Panc1 (cell line): ENCODE results near the gene MROH7. TPM values are rescaled to one million over a fixed set of nuclear protein-coding genes. Genes with fewer than 3 reads are reported as not detected.

Experiments used
- ATAC-seq: fragments of 200-7000 bp; cut with Tn5 transposase; 2 replicates; pipeline ENCODE4 v1.9.1; 2020; ENCODE audit warnings: mild to moderate bottlenecking, moderate library complexity
- BruUV-seq: library from RNA; stranded (reverse); fragments of 400-500 nt; replicated peaks from 2 replicates; lab custom pipeline; 2021; lab: Mats Ljungman, UMichigan
- CTCF ChIA-PET: fragments of 300-600 bp; sonication (Branson Sonifier 250); formaldehyde crosslinking; loops from one replicate; lab custom pipeline; 2022; ENCODE audit warnings: antibody characterized with exemption; lab: Charles Lee
- POLR2A ChIA-PET: fragments of 300-600 bp; sonication (Branson Sonifier 250); formaldehyde crosslinking; loops from one replicate; lab custom pipeline; 2022; ENCODE audit warnings: antibody characterized with exemption; lab: Charles Lee
- DNase-seq: peaks from one replicate; pipeline ENCODE4 v3.0.0-alpha.2; 2010; ENCODE audit warnings: low read depth, low spot score
- H3K27ac ChIP-seq: 2 replicates; pipeline ENCODE4 v1.5.1; 2011; ENCODE audit warnings: mild to moderate bottlenecking, low read length, inconsistent platforms
- H3K27me3 ChIP-seq: fragments of 200-500 bp; sonication (Bioruptor generic); 2 replicates; pipeline ENCODE4 v1.6.0; 2014; ENCODE audit warnings: low read length, inconsistent platforms; ENCODE audit not compliant: control insufficient read depth, insufficient read depth
- H3K36me3 ChIP-seq: fragments of 200-500 bp; sonication (Bioruptor generic); 2 replicates; pipeline ENCODE4 v1.5.1; 2014; ENCODE audit warnings: inconsistent platforms, mild to moderate bottlenecking, low read length, moderate library complexity; ENCODE audit not compliant: control insufficient read depth, insufficient read depth
- H3K4me1 ChIP-seq: 2 replicates; pipeline ENCODE4 v1.5.1; 2011; ENCODE audit warnings: inconsistent platforms, mild to moderate bottlenecking, low read length, moderate library complexity; ENCODE audit not compliant: control insufficient read depth, insufficient read depth
- H3K4me3 ChIP-seq, 2 experiments: 2 replicates each; pipeline ENCODE4 v1.5.1; 2011 to 2012; ENCODE audit warnings: low read depth in 2 of 2, low read length in 2 of 2, mild to moderate bottlenecking in 2 of 2, inconsistent platforms in 1 of 2, moderate library complexity in 1 of 2
- H3K9me3 ChIP-seq: fragments of 200-500 bp; sonication (Bioruptor generic); 2 replicates; pipeline ENCODE4 v1.5.1; 2014; ENCODE audit warnings: low read depth, mild to moderate bottlenecking, inconsistent platforms, low read length, moderate library complexity; ENCODE audit not compliant: control insufficient read depth, insufficient read depth
- POLR2AphosphoS5 ChIP-seq: IDR thresholded peaks from 2 replicates; pipeline ENCODE4 v1.6.1; 2012; ENCODE audit warnings: mild to moderate bottlenecking, low read depth, low read length, moderate library complexity
- SIN3A ChIP-seq: IDR thresholded peaks from 2 replicates; pipeline ENCODE4 v1.6.1; 2012; ENCODE audit warnings: low read depth, mild to moderate bottlenecking, low read length, moderate library complexity, borderline replicate concordance; ENCODE audit not compliant: insufficient read depth
- TCF7L2 ChIP-seq: IDR thresholded peaks from 2 replicates; pipeline ENCODE4 v1.6.1; 2011; ENCODE audit warnings: mild to moderate bottlenecking, low read depth, low read length, inconsistent platforms
- in situ Hi-C: cut with HindIII; loops from 2 replicates; pipeline ENCODE4 v1.10.0; 2016; ENCODE audit warnings: low sequenced_read_pairs, low pct_unique_long_range_greater_than_20kb
- intact Hi-C: fragments of 100-400 bp; cut with micrococcal nuclease; formaldehyde crosslinking; loops from one replicate; pipeline ENCODE4 v1.10.0; 2022; ENCODE audit not compliant: unreplicated experiment
- total RNA-seq: library from RNA; stranded (reverse); gene quantifications from one replicate; pipeline ENCODE4 v1.2.1, GENCODE V29; 2021; ENCODE audit not compliant: unreplicated experiment
- TF ChIP-seq, protein P1 (sequence below): fragments of 450-650 bp; IDR thresholded peaks from 2 replicates; pipeline ENCODE4 v1.5.1; 2017; ENCODE audit warnings: mild to moderate bottlenecking
- TF ChIP-seq, protein P2 (sequence below), 2 experiments: IDR thresholded peaks; 2 replicates each; pipeline ENCODE4 v1.6.1; 2011 to 2012; ENCODE audit warnings: low read depth in 2 of 2, control low read depth in 1 of 2, low read length in 1 of 2, mild to moderate bottlenecking in 1 of 2, moderate library complexity in 1 of 2; ENCODE audit not compliant: insufficient read depth in 1 of 2

MROH7 gene
- total RNA-seq, 1 experiment from 2014 or later: not detected

DNA sequence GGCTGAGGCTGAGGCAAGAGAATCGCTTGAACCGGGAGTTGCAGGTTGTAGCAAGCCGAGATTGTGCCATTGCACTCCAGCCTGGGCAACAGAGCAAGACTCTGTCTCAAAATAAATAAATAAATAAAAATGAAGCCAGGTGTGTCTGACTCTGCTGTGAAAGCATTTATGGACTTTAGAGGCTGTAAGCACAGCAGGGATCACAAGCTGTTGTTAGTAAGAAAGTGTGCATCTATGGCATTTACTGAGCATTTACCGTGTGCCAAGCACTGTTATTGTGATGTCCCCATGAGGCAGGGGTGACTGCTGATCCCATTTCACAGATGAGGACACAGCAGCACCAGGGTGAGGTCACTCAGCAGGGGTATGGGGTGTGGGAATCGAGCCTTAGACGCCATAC is 38.3 kb upstream of the MROH7 start:
- no peak for DNase-seq
- Histone ChIP-seq H3K27ac (no peak overlapping the region), H3K4me3 (no peak overlapping the region), H3K36me3 (no peaks in the 10 kb centered on the region), H3K27me3 (no peaks in the 10 kb centered on the region), H3K9me3 (no peaks in the 10 kb centered on the region), H3K4me1 (no peaks in the 10 kb centered on the region)
- ChIA-PET POLR2A (no interaction called here), CTCF (no interaction called here)
- in situ Hi-C loops: no loop called here
- no peak for ATAC-seq
- intact Hi-C loops: no loop called here
- no TSS peak for BruUV-seq
- TF ChIP-seq TCF7L2 (no peak), POLR2AphosphoS5 (no peak), SIN3A (no peak)
- TF ChIP-seq, protein P1, sequence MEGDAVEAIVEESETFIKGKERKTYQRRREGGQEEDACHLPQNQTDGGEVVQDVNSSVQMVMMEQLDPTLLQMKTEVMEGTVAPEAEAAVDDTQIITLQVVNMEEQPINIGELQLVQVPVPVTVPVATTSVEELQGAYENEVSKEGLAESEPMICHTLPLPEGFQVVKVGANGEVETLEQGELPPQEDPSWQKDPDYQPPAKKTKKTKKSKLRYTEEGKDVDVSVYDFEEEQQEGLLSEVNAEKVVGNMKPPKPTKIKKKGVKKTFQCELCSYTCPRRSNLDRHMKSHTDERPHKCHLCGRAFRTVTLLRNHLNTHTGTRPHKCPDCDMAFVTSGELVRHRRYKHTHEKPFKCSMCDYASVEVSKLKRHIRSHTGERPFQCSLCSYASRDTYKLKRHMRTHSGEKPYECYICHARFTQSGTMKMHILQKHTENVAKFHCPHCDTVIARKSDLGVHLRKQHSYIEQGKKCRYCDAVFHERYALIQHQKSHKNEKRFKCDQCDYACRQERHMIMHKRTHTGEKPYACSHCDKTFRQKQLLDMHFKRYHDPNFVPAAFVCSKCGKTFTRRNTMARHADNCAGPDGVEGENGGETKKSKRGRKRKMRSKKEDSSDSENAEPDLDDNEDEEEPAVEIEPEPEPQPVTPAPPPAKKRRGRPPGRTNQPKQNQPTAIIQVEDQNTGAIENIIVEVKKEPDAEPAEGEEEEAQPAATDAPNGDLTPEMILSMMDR: no peak
- TF ChIP-seq, protein P2, sequence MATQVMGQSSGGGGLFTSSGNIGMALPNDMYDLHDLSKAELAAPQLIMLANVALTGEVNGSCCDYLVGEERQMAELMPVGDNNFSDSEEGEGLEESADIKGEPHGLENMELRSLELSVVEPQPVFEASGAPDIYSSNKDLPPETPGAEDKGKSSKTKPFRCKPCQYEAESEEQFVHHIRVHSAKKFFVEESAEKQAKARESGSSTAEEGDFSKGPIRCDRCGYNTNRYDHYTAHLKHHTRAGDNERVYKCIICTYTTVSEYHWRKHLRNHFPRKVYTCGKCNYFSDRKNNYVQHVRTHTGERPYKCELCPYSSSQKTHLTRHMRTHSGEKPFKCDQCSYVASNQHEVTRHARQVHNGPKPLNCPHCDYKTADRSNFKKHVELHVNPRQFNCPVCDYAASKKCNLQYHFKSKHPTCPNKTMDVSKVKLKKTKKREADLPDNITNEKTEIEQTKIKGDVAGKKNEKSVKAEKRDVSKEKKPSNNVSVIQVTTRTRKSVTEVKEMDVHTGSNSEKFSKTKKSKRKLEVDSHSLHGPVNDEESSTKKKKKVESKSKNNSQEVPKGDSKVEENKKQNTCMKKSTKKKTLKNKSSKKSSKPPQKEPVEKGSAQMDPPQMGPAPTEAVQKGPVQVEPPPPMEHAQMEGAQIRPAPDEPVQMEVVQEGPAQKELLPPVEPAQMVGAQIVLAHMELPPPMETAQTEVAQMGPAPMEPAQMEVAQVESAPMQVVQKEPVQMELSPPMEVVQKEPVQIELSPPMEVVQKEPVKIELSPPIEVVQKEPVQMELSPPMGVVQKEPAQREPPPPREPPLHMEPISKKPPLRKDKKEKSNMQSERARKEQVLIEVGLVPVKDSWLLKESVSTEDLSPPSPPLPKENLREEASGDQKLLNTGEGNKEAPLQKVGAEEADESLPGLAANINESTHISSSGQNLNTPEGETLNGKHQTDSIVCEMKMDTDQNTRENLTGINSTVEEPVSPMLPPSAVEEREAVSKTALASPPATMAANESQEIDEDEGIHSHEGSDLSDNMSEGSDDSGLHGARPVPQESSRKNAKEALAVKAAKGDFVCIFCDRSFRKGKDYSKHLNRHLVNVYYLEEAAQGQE (IDR thresholded peaks at IDR 0.05; ENCODE audit: insufficient read depth in 1 of 2, low read depth in 2 of 2, low read length in 1 of 2): no peak

DNA sequence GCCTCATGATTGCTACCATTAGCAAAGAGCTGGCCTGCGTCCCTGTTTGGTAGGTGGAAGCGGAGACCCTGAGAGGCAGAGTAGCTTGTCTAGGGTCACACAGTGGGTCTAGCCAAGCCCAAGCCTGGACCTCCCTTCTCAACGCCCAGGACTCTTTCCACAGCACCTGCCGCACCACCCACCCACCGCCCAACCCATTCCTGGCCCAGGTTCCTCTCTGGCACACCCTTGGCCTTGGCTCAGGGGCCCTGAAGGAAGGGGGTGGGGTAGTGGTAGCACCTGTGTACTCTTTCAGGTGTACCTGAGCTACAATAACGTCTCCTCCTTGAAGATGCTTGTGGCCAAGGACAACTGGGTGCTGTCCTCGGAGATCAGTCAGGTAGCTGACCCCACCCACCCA is 37.5 kb upstream of the MROH7 start:
- in situ Hi-C loops: no loop called here
- ChIA-PET POLR2A (no interaction called here), CTCF (no interaction called here)
- Histone ChIP-seq H3K4me3 (no peak overlapping the region), H3K36me3 (no peaks in the 10 kb centered on the region), H3K4me1 (no peaks in the 10 kb centered on the region), H3K27me3 (no peaks in the 10 kb centered on the region), H3K9me3 (no peaks in the 10 kb centered on the region), H3K27ac (no peak overlapping the region)
- intact Hi-C loops: no loop called here
- DNase-seq: no peak
- no peak for ATAC-seq
- no TSS peak for BruUV-seq
- TF ChIP-seq TCF7L2 (no peak), POLR2AphosphoS5 (no peak)
- TF ChIP-seq, protein P2 (IDR thresholded peaks at IDR 0.05; ENCODE audit: insufficient read depth in 1 of 2, low read depth in 2 of 2, low read length in 1 of 2): no peak
- TF ChIP-seq, protein P1: no peak
